Neural cell (in vitro differentiated cells): Measurements from ENCODE around the gene GASK1B. TPM values are rescaled to one million over a fixed set of nuclear protein-coding genes. Genes with fewer than 3 reads are reported as not detected.

ENCODE experiments used
- H2AFZ ChIP-seq: fragments of 200-600, 300-800 bp; sonication (generic), shearing (Covaris generic); 2 replicates; pipeline ENCODE4 v1.6.0; 2014; ENCODE audit warnings: low read depth, mild to moderate bottlenecking, antibody characterized with exemption, low read length, moderate library complexity
- H3F3A ChIP-seq: fragments of 200-600 bp; shearing (Covaris generic); 2 replicates; pipeline ENCODE4 v1.6.1; 2016; ENCODE audit warnings: mild to moderate bottlenecking, moderate library complexity, mixed read lengths, antibody characterized with exemption, low read length; ENCODE audit not compliant: insufficient read depth, poor library complexity, severe bottlenecking
- H3K27ac ChIP-seq: fragments of 200-600, 300-800 bp; sonication (generic), shearing (Covaris generic); 2 replicates; pipeline ENCODE4 v1.5.1; 2014; ENCODE audit warnings: mild to moderate bottlenecking, low read length, moderate library complexity
- H3K27me3 ChIP-seq: fragments of 300-800, 200-600 bp; sonication (generic), shearing (Covaris generic); 2 replicates; pipeline ENCODE4 v1.6.0; 2014; ENCODE audit warnings: mild to moderate bottlenecking, low read depth, low read length, moderate library complexity; ENCODE audit not compliant: insufficient read depth
- H3K36me3 ChIP-seq: fragments of 300-800, 200-600 bp; sonication (generic), shearing (Covaris generic); 2 replicates; pipeline ENCODE4 v1.5.1; 2014; ENCODE audit warnings: mild to moderate bottlenecking, antibody characterized with exemption, low read length, moderate library complexity; ENCODE audit not compliant: insufficient read depth
- H3K4me2 ChIP-seq: fragments of 300-800, 200-600 bp; sonication (generic), shearing (Covaris generic); 2 replicates; pipeline ENCODE4 v1.6.0; 2014; ENCODE audit warnings: mild to moderate bottlenecking, low read length
- H3K4me3 ChIP-seq: fragments of 300-800, 200-600 bp; sonication (generic), shearing (Covaris generic); 2 replicates; pipeline ENCODE4 v1.5.1; 2014; ENCODE audit warnings: mild to moderate bottlenecking, low read length, moderate library complexity
- H3K79me2 ChIP-seq: fragments of 200-600 bp; shearing (Covaris generic); replicated peaks from 2 replicates; pipeline ENCODE4 v1.6.0; 2014; ENCODE audit warnings: mild to moderate bottlenecking, low read length, moderate library complexity; ENCODE audit not compliant: insufficient read depth
- H3K9ac ChIP-seq: fragments of 300-800, 200-600 bp; sonication (generic), shearing (Covaris generic); 2 replicates; pipeline ENCODE4 v1.6.1; 2016; ENCODE audit warnings: mild to moderate bottlenecking, low read length, mixed read lengths
- H3K9me2 ChIP-seq: fragments of 200-600 bp; shearing (Covaris generic); 2 replicates; pipeline ENCODE4 v1.6.1; 2016; ENCODE audit warnings: mild to moderate bottlenecking, low read length, mixed read lengths; ENCODE audit not compliant: insufficient read depth
- H3K9me3 ChIP-seq: fragments of 200-600, 300-800 bp; sonication (generic), shearing (Covaris generic); 2 replicates; pipeline ENCODE4 v1.6.1; 2016; ENCODE audit warnings: mild to moderate bottlenecking, mixed run types, low read length, moderate library complexity, mixed read lengths
- H4K20me1 ChIP-seq: fragments of 200-600 bp; shearing (Covaris generic); 2 replicates; pipeline ENCODE4 v1.6.1; 2016; ENCODE audit warnings: mild to moderate bottlenecking, mixed run types; ENCODE audit not compliant: insufficient read depth
- CTCF ChIP-seq: fragments of 450-650 bp; IDR thresholded peaks from 2 replicates; pipeline ENCODE4 v1.5.1; 2014; ENCODE audit warnings: antibody characterized with exemption, mild to moderate bottlenecking, moderate library complexity; ENCODE audit not compliant: poor library complexity, severe bottlenecking
- EP300 ChIP-seq: fragments of 450-650 bp; conservative IDR thresholded peaks from 2 replicates; pipeline ENCODE4 v1.6.1; 2014; ENCODE audit warnings: antibody characterized with exemption, mild to moderate bottlenecking, moderate library complexity; ENCODE audit not compliant: poor library complexity, severe bottlenecking
- EZH2 ChIP-seq: fragments of 200-600, 300-800 bp; shearing (Covaris generic), sonication (generic); IDR thresholded peaks from 2 replicates; pipeline ENCODE4 v1.6.1; 2014; ENCODE audit warnings: antibody characterized with exemption, low read length, borderline replicate concordance, mild to moderate bottlenecking; ENCODE audit not compliant: insufficient read depth, poor library complexity, severe bottlenecking
- MXI1 ChIP-seq: fragments of 450-650 bp; conservative IDR thresholded peaks from 2 replicates; pipeline ENCODE4 v1.6.1; 2014; ENCODE audit warnings: antibody characterized with exemption, mild to moderate bottlenecking; ENCODE audit not compliant: poor library complexity, severe bottlenecking
- POLR2AphosphoS5 ChIP-seq: IDR thresholded peaks from 2 replicates; pipeline ENCODE4 v1.6.1; 2012
- RAD21 ChIP-seq: fragments of 450-650 bp; conservative IDR thresholded peaks from 2 replicates; pipeline ENCODE4 v1.6.1; 2014; ENCODE audit warnings: antibody characterized with exemption, mild to moderate bottlenecking, moderate library complexity
- REST ChIP-seq: IDR thresholded peaks from 2 replicates; pipeline ENCODE4 v1.6.1; 2012; ENCODE audit warnings: borderline replicate concordance
- SMC3 ChIP-seq: fragments of 450-650 bp; conservative IDR thresholded peaks from 2 replicates; pipeline ENCODE4 v1.6.1; 2014; ENCODE audit warnings: antibody characterized with exemption, mild to moderate bottlenecking, moderate library complexity; ENCODE audit not compliant: poor library complexity
- TAF1 ChIP-seq: IDR thresholded peaks from 2 replicates; pipeline ENCODE4 v1.6.1; 2012; ENCODE audit warnings: low read depth
- polyA plus RNA-seq: library from polyadenylated mRNA; depleted of rRNA; stranded (reverse); fragments of >200 nt; gene quantifications from 2 replicates; pipeline ENCODE4 v1.2.3, GENCODE V29; 2014

The GASK1B gene
- polyA plus RNA-seq, 1 donor from 2014 or later = 0.40 TPM

- no peak overlapping the region for H2AFZ ChIP-seq
- no peaks in the 10 kb centered on the region for H3F3A ChIP-seq
- H3K9me2 ChIP-seq = no peaks in the 10 kb centered on the region
- no peak overlapping the region for H3K4me3 ChIP-seq
- H3K4me2 ChIP-seq = no peak overlapping the region
- no peaks in the 10 kb centered on the region for H4K20me1 ChIP-seq
- H3K9me3 ChIP-seq = no peaks in the 10 kb centered on the region
- TF ChIP-seq CTCF (no peak), EZH2 (no peak), SMC3 (no peak), REST (no peak)
- H3K27ac ChIP-seq = no peak overlapping the region
- H3K27me3 ChIP-seq = no peaks in the 10 kb centered on the region
- H3K9ac ChIP-seq = no peak overlapping the region
- H3K79me2 ChIP-seq = no peaks in the 10 kb centered on the region
- H3K36me3 ChIP-seq = no peaks in the 10 kb centered on the region
These were observed 3.3 kb downstream of the GASK1B start for GRCh38 chr4:158169506-158169905.

GRCh38 chr4:158168606-158169005, 4.2 kb downstream of the GASK1B start:
- no peak overlapping the region for H3K4me3 ChIP-seq
- no peaks in the 10 kb centered on the region for H3K9me3 ChIP-seq
- no peaks in the 10 kb centered on the region for H3K79me2 ChIP-seq
- H3K9me2 ChIP-seq = no peaks in the 10 kb centered on the region
- H3K4me2 ChIP-seq = no peak overlapping the region
- H2AFZ ChIP-seq = no peak overlapping the region
- no peak overlapping the region for H3K9ac ChIP-seq
- no peaks in the 10 kb centered on the region for H3K36me3 ChIP-seq
- H4K20me1 ChIP-seq = no peaks in the 10 kb centered on the region
- H3K27ac ChIP-seq = no peak overlapping the region
- TF ChIP-seq POLR2AphosphoS5 (no peak), EP300 (no peak), SMC3 (no peak), RAD21 (no peak), EZH2 (no peak), TAF1 (no peak), MXI1 (no peak), CTCF (no peak), REST (no peak)
- no peaks in the 10 kb centered on the region for H3F3A ChIP-seq
- no peaks in the 10 kb centered on the region for H3K27me3 ChIP-seq
